CD4-positive, alpha-beta T cell treated with Interleukin-1 beta for 1 hour (primary cell): Measurements from ENCODE around the gene TUG1.

Experiments used
- DNase-seq, 2 donors: peaks; one replicate each; pipeline ENCODE4 v3.0.0-alpha.2; 2020 to 2022

TUG1 gene

DNA sequence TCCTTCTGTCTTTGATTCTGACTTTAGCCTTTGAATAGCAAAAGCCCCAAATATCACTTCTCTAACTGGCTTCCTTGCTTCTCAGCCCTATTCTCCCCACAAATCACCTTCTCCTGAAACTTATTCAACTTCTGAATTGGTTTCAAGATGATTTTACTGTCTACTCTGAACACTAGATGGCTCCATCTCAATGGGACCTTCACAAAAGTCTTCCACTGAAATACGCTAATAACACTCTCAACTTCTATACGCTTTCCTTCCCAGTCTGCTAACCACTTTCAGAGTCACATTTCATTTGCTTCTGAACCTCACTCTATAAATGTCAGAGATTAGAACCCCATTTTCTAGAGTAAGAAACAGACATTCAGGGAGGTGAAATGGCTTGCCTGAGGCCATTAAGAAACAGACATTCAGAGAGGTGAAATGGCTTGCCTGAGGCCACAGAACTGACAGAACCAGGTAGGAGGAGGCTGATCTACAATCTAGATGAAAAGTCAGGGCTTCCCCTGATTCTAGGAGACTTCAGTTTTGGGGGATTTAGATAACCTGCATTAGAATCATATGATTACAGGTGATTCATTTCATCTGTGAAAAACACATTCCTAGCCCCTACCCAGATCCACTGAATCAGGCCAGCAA, 21.1 kb upstream of the TUG1 start:
- peak in 1 of 2 donors; percentile 46 for DNase-seq

GRCh38 chr22:30948930-30949342, 20.1 kb upstream of the TUG1 start:
- no peak for DNase-seq

- DNase-seq: no peak
Measured at GRCh38 chr22:30949934-30950660, 19.0 kb upstream of the TUG1 start.

DNA sequence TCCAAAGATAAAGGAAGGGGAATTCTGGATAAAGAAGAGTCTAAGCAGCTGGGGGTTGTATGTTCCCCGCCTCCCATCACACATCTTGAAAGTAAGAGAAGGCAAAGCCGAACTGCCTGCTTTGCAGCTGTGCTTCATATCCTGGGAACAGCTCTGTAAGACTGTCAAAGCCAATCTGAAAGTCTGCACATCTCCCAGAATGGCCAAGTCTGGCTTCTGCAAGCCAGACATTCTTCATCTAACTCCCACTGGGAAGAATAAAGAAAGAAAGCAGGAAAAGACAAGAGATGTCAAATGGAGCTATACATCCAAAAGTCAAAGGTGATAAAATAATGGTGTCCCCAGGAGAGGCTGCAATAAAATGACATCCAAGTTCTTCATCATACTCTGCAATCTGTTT, 15.9 kb upstream of the TUG1 start:
- no peak for DNase-seq

DNA sequence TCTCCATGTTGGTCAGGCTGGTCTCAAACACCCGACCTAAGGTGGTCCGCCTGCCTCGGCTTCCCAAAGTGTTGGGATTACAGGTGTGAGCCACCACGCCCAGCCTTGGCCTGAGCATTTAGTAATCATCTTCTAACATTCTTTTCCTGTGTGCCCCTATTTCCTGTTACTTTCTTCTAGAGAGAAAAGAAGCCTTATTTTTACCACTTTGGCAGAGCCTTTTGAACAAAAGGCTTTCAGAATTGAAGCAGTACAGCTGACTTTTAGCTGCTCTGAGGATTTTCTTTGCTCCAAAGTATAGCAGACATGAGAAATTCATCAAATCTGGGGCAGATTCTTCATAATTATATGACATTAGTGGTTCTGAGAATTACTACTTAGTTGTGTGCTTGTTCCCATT, 13.9 kb upstream of the TUG1 start:
- DNase-seq: no peak

- DNase-seq: no peak
Measured at GRCh38 chr22:30964858-30965257, 4.2 kb upstream of the TUG1 start.

- no peak for DNase-seq
Measured at GRCh38 chr22:30968015-30968923, 796 bp upstream of the TUG1 start, which contains the start of gene MORC2. MORC2 (minus strand) TSS chr22:30968774; CDS start chr22:30967889, 885 bp downstream.

- peak in 1 of 2 donors; percentile 40 for DNase-seq
Measured at GRCh38 chr22:30969532-30970355, 679 bp downstream of the TUG1 start.

DNA sequence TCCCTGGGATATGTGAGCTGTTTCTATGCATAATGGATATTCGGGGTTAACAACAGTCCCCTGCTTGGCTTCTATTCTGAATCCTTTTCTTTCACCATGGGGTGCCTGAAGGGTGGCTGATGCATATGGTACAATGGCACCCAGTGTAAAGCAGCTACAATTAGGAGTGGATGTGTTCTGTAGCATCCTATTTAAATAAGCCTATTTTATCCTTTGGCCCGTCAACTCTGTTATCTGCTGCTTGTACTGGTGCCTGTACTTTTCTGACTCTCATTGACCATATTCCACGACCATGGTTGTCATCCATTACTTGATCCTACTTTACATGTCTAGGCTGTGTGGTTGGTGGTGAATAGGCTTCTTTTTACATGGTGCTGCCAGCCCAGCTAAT, 1.3 kb downstream of the TUG1 start:
- no peak for DNase-seq

- DNase-seq: no peak
Measured at GRCh38 chr22:30978304-30978962, 9.4 kb downstream of the TUG1 start.

- DNase-seq: no peak
Measured at GRCh38 chr22:30979932-30980331, 10.9 kb downstream of the TUG1 start.

DNA sequence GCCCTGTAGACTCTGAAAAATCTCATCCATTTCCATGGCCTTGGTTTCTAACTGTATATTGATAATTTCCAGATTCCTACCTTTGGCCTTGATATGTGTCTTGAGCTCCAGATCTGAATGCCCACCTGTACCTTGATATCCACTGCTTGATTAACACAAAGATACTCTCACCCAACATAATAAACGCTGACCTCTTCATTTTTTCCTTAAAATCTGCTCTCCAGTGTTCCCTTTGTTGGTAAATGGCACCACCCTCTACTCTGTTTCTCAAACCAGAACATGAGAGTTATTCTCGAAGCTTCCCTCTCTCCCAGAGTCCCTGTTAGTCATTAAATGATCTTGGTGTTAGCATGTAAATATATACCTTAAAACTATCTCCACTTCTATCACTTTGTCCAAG, 13.4 kb downstream of the TUG1 start:
- DNase-seq: no peak

DNA sequence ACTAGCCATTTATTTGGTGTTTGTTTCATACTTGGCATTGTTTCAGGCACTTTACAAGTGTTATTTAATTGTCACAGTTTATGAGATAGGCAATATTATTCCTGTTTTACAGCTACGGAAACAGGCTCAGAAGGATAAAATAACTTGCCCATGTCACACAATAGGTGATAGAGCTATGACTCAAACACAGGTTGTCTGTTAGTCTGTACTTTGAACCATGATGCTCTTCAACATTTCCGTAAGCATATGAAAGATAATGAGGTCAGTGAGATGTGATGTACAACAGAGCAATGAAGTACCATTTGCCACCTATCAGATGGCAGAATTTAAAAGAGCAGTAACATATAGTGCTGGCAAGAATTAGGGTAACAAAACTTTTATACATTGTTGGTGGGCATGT, 15.3 kb downstream of the TUG1 start:
- no peak for DNase-seq

DNA sequence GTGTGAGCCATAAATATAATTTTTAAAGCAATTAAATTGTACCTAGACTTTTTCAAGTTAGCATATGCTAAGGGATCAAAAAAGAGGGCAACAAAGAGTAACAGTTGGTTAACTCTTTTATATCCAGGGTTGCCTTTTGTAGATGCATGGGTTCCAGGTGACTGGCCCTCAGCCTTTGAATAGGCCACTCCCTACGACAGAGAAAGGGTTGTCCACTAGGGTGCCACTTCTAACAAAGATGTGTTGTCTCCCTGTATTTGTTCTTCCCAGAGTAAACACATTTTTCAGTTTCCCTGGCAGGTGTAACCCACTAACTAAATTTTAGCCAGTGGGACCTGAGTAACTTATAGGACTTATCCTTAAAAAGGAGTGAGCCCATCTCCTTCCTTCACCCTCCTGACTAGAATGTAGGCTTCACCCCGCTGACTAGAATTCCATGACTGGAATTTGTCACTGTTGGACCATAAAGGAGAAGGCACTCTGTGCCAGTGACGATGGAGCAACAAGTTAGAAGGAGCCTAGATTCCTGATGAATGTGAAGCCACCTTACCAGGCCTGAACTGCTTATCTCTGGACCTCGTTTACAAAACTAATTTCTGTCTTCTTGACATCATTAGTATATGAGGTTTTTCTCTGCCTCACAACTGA, 16.6 kb downstream of the TUG1 start:
- no peak for DNase-seq

DNA sequence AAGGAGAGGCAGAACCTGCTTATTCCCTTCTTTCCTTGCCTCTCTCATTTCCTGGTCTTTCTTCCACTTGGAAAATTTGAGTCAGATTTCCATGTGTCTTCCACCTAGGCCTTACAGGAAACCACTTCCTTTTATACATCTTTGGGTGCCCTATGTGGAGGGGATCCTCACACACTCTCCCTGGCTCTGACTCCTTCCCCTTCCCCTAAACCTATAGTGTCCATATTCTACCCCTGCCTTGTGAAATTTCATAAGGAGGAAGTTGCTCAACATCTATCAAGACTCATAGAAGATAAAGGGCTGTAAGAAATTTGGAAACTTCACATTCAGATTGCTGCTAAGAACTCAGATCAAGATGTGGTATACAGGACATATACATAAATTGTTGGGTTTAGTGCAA, 20.4 kb downstream of the TUG1 start:
- DNase-seq: no peak

GRCh38 chr22:30990690-30991089, 21.6 kb downstream of the TUG1 start:
- DNase-seq: no peak

GRCh38 chr22:30992565-30992964, 23.5 kb downstream of the TUG1 start:
- no peak for DNase-seq

- DNase-seq: no peak
Measured at GRCh38 chr22:30994960-30995359, 25.9 kb downstream of the TUG1 start.

- no peak for DNase-seq
Measured at GRCh38 chr22:30996462-30996861, 27.4 kb downstream of the TUG1 start.

- DNase-seq: no peak
Measured at GRCh38 chr22:30998329-30998728, 29.3 kb downstream of the TUG1 start.

DNA sequence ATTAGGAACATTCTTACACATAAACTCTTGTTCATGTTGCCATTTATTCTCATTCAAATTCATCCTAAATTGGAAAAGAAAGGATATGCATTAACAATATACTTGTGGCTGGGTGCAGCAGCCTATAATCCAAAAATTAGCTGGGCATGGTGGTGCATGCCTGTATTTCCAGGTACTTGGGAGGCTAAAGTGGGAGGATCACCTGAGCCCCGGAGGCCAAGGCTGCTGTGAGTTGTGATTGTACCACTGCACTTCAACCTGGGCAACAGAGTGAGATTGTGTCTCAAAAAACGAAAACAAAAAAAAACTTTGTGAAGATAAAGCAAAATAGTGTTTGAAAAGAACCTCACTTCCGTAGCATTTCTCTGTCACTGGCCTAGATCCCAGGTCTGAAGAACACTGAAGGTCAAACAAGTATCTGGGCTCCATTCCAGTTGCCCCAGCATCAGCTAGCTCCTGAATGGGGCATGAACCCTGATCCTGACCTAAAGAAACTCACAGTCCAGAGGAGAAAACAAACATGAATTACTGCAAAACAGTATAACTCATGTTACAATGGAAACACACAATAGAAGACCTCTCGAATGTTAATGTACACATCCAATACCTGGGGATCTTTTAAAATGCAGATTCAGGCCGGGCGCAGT, 32.2 kb downstream of the TUG1 start:
- no peak for DNase-seq
